ENCODE measurements around the gene LYZL1.
"Not testable (repeated sequence)": the region's sequence is repeated elsewhere in the genome, so short reads cannot be mapped to it uniquely, and the experiment has no call there.

LYZL1 gene

GRCh38 chr10:29308142-29308541 is 19.3 kb downstream of the LYZL1 start:
- not testable (repeated sequence) for H3K27ac ChIP-seq (replicated peaks; ENCODE audit: low read length); H3K4me1 ChIP-seq (ENCODE audit: control insufficient read depth in 2 of 2, insufficient read depth in 1 of 2, low read depth in 1 of 2, low read length in 2 of 2); H3K14ac ChIP-seq (ENCODE audit: low read length)

GRCh38 chr10:29309465-29309864 is 20.6 kb downstream of the LYZL1 start:
- H2BK15ac ChIP-seq (ENCODE audit: low read length), result no peak overlapping the region
- DNase-seq (ENCODE audit: low spot score), result no peak
- no peaks in the 10 kb centered on the region for H3K9me3 ChIP-seq (replicated peaks in 1 of 2; ENCODE audit: control insufficient read depth in 2 of 2, insufficient read depth in 1 of 2, low read depth in 1 of 2, low read length in 2 of 2)
- no peak overlapping the region for H3K27ac ChIP-seq (replicated peaks; ENCODE audit: low read length)
- H3K4me3 ChIP-seq (ENCODE audit: low read length in 2 of 2), result no peak overlapping the region
- no peaks in the 10 kb centered on the region for H3K27me3 ChIP-seq (ENCODE audit: control insufficient read depth in 3 of 3, insufficient read depth in 3 of 3, low read depth in 1 of 3, low read length in 3 of 3)
- no peak overlapping the region for H3K23ac ChIP-seq (ENCODE audit: low read depth, low read length, poor library complexity)
- H4K8ac ChIP-seq (ENCODE audit: low read depth, low read length), result no peak overlapping the region
- H2BK5ac ChIP-seq (ENCODE audit: low read length), result no peak overlapping the region
- no CpG with 5 or more reads among the region's 3 CpGs for WGBS, 2 donors (ENCODE audit: extremely low coverage in 2 of 2, insufficient read length in 2 of 2, insufficient replicate concordance in 1 of 2)
- H3K14ac ChIP-seq (ENCODE audit: low read length), result no peak overlapping the region
- no peaks in the 10 kb centered on the region for H3K4me1 ChIP-seq (ENCODE audit: control insufficient read depth in 2 of 2, insufficient read depth in 1 of 2, low read depth in 1 of 2, low read length in 2 of 2)
- no peak overlapping the region for H4K91ac ChIP-seq (ENCODE audit: low read depth, low read length, poor library complexity)
- H3K4ac ChIP-seq (ENCODE audit: low read length), result no peak overlapping the region
- no peak overlapping the region for H3K9ac ChIP-seq (ENCODE audit: low read depth, low read length, poor library complexity)
- no peak overlapping the region for H2BK120ac ChIP-seq (ENCODE audit: low read depth, low read length)
- no peak overlapping the region for H3K4me2 ChIP-seq (ENCODE audit: insufficient read depth, low read length, poor library complexity, severe bottlenecking)
- H2AFZ ChIP-seq (ENCODE audit: low read length), result no peak overlapping the region
- H3K18ac ChIP-seq (ENCODE audit: low read length), result no peak overlapping the region
- no peak overlapping the region for H2AK5ac ChIP-seq (ENCODE audit: low read depth, low read length)
- H3K36me3 ChIP-seq (replicated peaks in 1 of 2; ENCODE audit: control insufficient read depth in 2 of 2, insufficient read depth in 2 of 2, low read length in 2 of 2), result no peaks in the 10 kb centered on the region
- H3K79me1 ChIP-seq (ENCODE audit: low read depth, low read length), result no peaks in the 10 kb centered on the region
- no peak overlapping the region for H2BK12ac ChIP-seq (ENCODE audit: low read length)

More at GRCh38 chr10:29308142-29308541, 19.3 kb downstream of the LYZL1 start:
- not testable (repeated sequence) for DNase-seq (ENCODE audit: low spot score); H2BK15ac ChIP-seq (ENCODE audit: low read length); H3K4ac ChIP-seq (ENCODE audit: low read length); H4K91ac ChIP-seq (ENCODE audit: low read depth, low read length, poor library complexity); H4K8ac ChIP-seq (ENCODE audit: low read depth, low read length); H2AK5ac ChIP-seq (ENCODE audit: low read depth, low read length); H3K27me3 ChIP-seq (ENCODE audit: control insufficient read depth in 3 of 3, insufficient read depth in 3 of 3, low read depth in 1 of 3, low read length in 3 of 3); H3K23ac ChIP-seq (ENCODE audit: low read depth, low read length, poor library complexity); H2AFZ ChIP-seq (ENCODE audit: low read length); H3K36me3 ChIP-seq (replicated peaks in 1 of 2; ENCODE audit: control insufficient read depth in 2 of 2, insufficient read depth in 2 of 2, low read length in 2 of 2); H3K79me1 ChIP-seq (ENCODE audit: low read depth, low read length); H2BK5ac ChIP-seq (ENCODE audit: low read length); H3K4me2 ChIP-seq (ENCODE audit: insufficient read depth, low read length, poor library complexity, severe bottlenecking); H3K18ac ChIP-seq (ENCODE audit: low read length); H2BK12ac ChIP-seq (ENCODE audit: low read length); H3K4me3 ChIP-seq (ENCODE audit: low read length in 2 of 2); H3K9me3 ChIP-seq (replicated peaks in 1 of 2; ENCODE audit: control insufficient read depth in 2 of 2, insufficient read depth in 1 of 2, low read depth in 1 of 2, low read length in 2 of 2); H2BK120ac ChIP-seq (ENCODE audit: low read depth, low read length)
- WGBS, 2 donors (ENCODE audit: extremely low coverage in 2 of 2, insufficient read length in 2 of 2, insufficient replicate concordance in 1 of 2), result no CpG with 5 or more reads among the region's 11 CpGs
- H3K9ac ChIP-seq (ENCODE audit: low read depth, low read length, poor library complexity), result peak overlapping the region; percentile 24

GRCh38 chr10:29310463-29310862 is 21.6 kb downstream of the LYZL1 start:
- not testable (repeated sequence) for H2BK15ac ChIP-seq (ENCODE audit: low read length); H3K4ac ChIP-seq (ENCODE audit: low read length); H3K4me1 ChIP-seq (ENCODE audit: control insufficient read depth in 2 of 2, insufficient read depth in 1 of 2, low read depth in 1 of 2, low read length in 2 of 2); H3K23ac ChIP-seq (ENCODE audit: low read depth, low read length, poor library complexity); H2BK12ac ChIP-seq (ENCODE audit: low read length); H3K9me3 ChIP-seq (replicated peaks in 1 of 2; ENCODE audit: control insufficient read depth in 2 of 2, insufficient read depth in 1 of 2, low read depth in 1 of 2, low read length in 2 of 2); H3K27ac ChIP-seq (replicated peaks; ENCODE audit: low read length); H2AFZ ChIP-seq (ENCODE audit: low read length); H3K14ac ChIP-seq (ENCODE audit: low read length); H3K18ac ChIP-seq (ENCODE audit: low read length); H4K8ac ChIP-seq (ENCODE audit: low read depth, low read length); H2BK5ac ChIP-seq (ENCODE audit: low read length); DNase-seq (ENCODE audit: low spot score); H3K27me3 ChIP-seq (ENCODE audit: control insufficient read depth in 3 of 3, insufficient read depth in 3 of 3, low read depth in 1 of 3, low read length in 3 of 3); H2AK5ac ChIP-seq (ENCODE audit: low read depth, low read length); H3K79me1 ChIP-seq (ENCODE audit: low read depth, low read length); H3K9ac ChIP-seq (ENCODE audit: low read depth, low read length, poor library complexity); H3K4me3 ChIP-seq (ENCODE audit: low read length in 2 of 2); H2BK120ac ChIP-seq (ENCODE audit: low read depth, low read length); H3K36me3 ChIP-seq (replicated peaks in 1 of 2; ENCODE audit: control insufficient read depth in 2 of 2, insufficient read depth in 2 of 2, low read length in 2 of 2); H3K4me2 ChIP-seq (ENCODE audit: insufficient read depth, low read length, poor library complexity, severe bottlenecking); H4K91ac ChIP-seq (ENCODE audit: low read depth, low read length, poor library complexity)
- WGBS, 2 donors (ENCODE audit: extremely low coverage in 2 of 2, insufficient read length in 2 of 2, insufficient replicate concordance in 1 of 2), result no CpG with 5 or more reads among the region's 7 CpGs

DNA sequence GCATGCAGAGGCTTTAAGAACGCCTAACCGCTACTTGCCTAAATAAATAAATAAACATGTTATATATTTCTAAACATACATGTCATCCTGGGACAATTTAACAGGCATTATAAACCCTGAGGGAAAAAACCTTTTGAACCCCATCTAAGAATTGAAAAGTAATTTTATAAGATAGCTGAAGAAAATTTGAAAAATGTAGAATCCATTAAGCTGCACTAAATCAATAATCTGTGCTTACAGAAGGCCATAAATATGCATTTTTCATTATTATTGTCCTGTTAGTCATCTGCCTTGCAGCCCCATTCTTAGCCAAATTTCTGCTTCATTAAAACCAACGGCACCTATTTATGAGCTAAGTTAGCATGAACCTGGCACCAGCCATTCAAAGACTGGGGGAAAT is 24.2 kb downstream of the LYZL1 start:
- H3K27ac ChIP-seq (replicated peaks; ENCODE audit: low read length), result no peak overlapping the region
- no peak overlapping the region for H2AFZ ChIP-seq (ENCODE audit: low read length)
- no peak overlapping the region for H3K14ac ChIP-seq (ENCODE audit: low read length)
- H2BK5ac ChIP-seq (ENCODE audit: low read length), result no peak overlapping the region
- WGBS, 2 donors (ENCODE audit: extremely low coverage in 2 of 2, insufficient read length in 2 of 2, insufficient replicate concordance in 1 of 2), result no CpG with 5 or more reads among the region's 3 CpGs
- H3K4me3 ChIP-seq (ENCODE audit: low read length in 2 of 2), result no peak overlapping the region
- no peak overlapping the region for H3K4me2 ChIP-seq (ENCODE audit: insufficient read depth, low read length, poor library complexity, severe bottlenecking)
- H3K9ac ChIP-seq (ENCODE audit: low read depth, low read length, poor library complexity), result no peak overlapping the region
- H4K8ac ChIP-seq (ENCODE audit: low read depth, low read length), result no peak overlapping the region
- no peak overlapping the region for H2BK15ac ChIP-seq (ENCODE audit: low read length)
- H3K23ac ChIP-seq (ENCODE audit: low read depth, low read length, poor library complexity), result no peak overlapping the region
- no peaks in the 10 kb centered on the region for H3K36me3 ChIP-seq (replicated peaks in 1 of 2; ENCODE audit: control insufficient read depth in 2 of 2, insufficient read depth in 2 of 2, low read length in 2 of 2)
- H3K18ac ChIP-seq (ENCODE audit: low read length), result no peak overlapping the region
- H3K4me1 ChIP-seq (ENCODE audit: control insufficient read depth in 2 of 2, insufficient read depth in 1 of 2, low read depth in 1 of 2, low read length in 2 of 2), result no peaks in the 10 kb centered on the region
- no peak overlapping the region for H3K4ac ChIP-seq (ENCODE audit: low read length)
- no peak overlapping the region for H2AK5ac ChIP-seq (ENCODE audit: low read depth, low read length)
- no peak overlapping the region for H4K91ac ChIP-seq (ENCODE audit: low read depth, low read length, poor library complexity)
- no peak for DNase-seq (ENCODE audit: low spot score)
- no peak overlapping the region for H2BK120ac ChIP-seq (ENCODE audit: low read depth, low read length)
- peaks cover 0 to 9% (median 0%) of the 10 kb centered on the region in 3 experiments for H3K27me3 ChIP-seq (ENCODE audit: control insufficient read depth in 3 of 3, insufficient read depth in 3 of 3, low read depth in 1 of 3, low read length in 3 of 3)
- no peak overlapping the region for H2BK12ac ChIP-seq (ENCODE audit: low read length)
- H3K79me1 ChIP-seq (ENCODE audit: low read depth, low read length), result no peaks in the 10 kb centered on the region
- H3K9me3 ChIP-seq (replicated peaks in 1 of 2; ENCODE audit: control insufficient read depth in 2 of 2, insufficient read depth in 1 of 2, low read depth in 1 of 2, low read length in 2 of 2), result no peaks in the 10 kb centered on the region
